HG03039 (cell line): ENCODE measurements around the gene TNRC18.
"Not testable (repeated sequence)": the region's sequence is repeated elsewhere in the genome, so short reads cannot be mapped to it uniquely, and the experiment has no call there.

Source experiments
- ATAC-seq: cut with Tn5 transposase; IDR thresholded peaks from one replicate; pipeline ENCODE4 v1.9.1; 2021; ENCODE audit warnings: mild to moderate bottlenecking, moderate library complexity; ENCODE audit not compliant: unreplicated experiment

The TNRC18 gene

GRCh38 chr7:5377816-5378215 is 45.8 kb downstream of the TNRC18 start:
- no peak for ATAC-seq

DNA sequence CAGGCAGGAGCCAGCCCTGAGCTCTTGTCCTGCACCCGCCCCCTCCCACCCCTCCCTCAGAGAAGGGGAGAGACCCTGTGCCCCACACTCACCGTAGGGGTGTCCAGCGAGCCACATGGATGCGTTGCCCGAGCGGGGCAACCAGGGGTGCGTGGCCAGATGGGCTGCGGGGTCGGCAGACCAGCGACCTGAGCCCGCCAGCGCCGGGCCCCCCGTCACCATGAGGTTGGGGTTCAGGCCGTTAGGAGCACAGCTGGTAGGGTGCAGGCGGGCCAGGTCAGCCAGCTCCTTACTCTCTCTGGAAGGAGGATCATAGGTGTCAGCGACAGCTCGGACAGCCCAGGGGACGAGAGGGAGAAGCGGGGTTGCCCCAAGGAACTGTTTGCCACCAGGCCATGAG is 46.4 kb downstream of the TNRC18 start:
- ATAC-seq = no peak

GRCh38 chr7:5375925-5376324 is 47.7 kb downstream of the TNRC18 start:
- no peak for ATAC-seq

- no peak for ATAC-seq
Observed at GRCh38 chr7:5374464-5374863, 49.2 kb downstream of the TNRC18 start.

GRCh38 chr7:5373300-5373699 is 50.3 kb downstream of the TNRC18 start:
- no peak for ATAC-seq

DNA sequence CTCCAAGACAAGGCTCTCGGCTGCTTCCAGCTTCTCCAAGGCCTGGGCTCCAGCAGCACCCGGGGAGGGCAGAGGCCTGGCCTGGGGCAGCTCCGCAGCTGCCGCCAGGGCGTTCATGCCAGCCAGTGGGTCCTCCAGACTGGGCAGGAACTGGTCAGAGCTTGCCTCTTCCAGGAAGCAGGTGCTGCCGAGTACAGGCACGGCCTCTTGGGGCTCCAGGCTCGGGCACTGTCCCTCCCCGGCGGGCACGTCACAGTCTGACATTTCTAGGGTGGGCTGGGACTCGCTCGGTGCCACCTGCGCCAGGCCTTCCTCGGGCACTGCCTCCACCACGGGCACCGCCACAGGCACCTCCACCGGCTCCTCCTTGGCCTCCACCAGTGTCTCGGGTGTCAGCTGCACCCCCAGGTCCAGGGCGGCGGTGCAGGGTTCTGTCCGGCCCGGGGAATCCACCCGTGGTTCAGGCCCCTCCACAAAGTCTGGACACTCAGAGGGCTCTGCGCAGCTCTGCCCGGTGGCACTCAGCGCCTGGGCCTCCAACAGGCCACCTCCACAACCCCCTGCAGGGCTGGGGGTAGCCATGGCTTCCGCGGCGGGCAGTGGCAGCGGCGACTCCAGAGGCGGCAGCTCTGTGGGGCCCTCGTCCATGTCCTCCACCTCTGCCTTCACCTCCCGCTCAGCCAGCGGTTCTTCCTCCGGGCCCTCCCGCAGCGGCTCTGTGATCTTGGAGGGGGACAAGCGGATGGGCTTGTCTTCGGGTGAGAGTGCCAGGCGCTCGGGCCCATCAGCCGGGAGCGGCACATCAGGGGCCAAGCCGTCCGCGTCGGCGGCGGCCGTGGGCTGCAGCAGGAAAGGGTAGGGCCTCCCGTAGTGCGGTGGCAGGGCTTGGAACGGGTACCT is 52.9 kb downstream of the TNRC18 start:
- no peak for ATAC-seq

DNA sequence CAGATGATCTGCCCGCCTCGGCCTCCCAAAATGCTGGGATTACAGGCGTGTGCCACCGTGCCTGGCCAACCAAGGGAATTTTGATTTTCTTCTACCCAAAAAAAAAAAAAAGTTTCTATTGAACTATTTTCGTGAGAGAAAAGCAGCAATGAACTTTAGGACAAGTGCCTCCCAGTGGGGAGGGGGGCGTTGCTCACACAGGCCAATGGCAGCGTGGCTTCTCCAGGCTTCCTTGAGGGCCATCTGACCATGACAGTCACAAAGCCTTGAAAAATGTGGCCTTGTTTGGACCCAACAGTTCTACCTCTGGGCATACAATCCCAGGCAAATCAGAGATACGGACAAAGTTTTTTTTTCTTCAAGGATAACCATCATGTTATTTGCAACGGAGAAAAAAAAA is 56.0 kb downstream of the TNRC18 start:
- ATAC-seq = no peak

DNA sequence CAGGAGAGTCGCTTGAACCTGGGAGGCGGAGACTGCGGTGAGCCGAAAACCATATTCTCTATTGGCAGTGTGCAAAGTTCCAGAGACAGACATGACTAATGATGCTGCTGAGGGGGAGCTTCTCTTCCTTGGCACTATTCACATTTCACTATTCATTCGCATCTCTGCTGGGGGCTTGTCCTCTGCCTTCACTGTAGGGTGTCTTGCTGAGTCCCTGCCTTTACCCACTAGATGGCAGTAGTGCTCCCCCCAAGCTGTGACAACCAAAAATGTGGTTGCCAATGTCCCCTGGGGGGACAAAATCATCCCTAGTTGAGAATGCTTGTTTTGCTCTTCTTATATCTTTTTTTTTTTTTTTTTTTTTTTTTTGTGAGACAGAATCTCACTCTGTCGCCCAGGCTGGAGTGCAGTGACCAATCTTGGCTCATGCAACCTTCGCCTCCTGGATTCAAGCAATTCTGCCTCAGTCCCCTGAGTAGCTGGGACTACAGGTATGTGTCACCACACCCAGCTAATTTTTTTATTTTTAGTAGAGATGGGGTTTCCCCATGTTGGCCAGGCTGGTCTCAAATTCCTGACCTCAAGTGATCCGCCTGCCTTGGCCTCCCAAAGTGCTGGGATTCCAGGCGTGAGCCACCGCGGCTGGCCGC is 57.5 kb downstream of the TNRC18 start:
- ATAC-seq = not testable (repeated sequence)

DNA sequence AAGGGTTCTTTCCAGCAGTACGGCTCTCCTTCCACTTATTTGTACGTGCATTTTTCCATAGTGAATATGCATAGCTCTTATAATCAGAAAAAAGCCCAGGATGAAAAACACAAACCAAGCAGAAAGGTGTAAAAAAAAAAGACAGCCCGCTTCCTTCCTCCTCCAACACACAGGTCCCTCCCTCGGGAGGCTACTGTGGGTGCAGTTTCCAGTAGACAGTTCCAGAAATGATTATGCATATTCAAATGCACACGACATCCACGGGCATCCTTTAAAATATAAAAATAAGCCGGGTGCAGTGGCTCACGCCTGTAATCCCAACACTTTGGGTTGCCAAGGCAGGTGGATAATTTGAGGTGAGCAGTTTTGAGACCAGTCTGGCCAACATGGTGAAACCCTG is 59.9 kb downstream of the TNRC18 start:
- ATAC-seq = no peak

DNA sequence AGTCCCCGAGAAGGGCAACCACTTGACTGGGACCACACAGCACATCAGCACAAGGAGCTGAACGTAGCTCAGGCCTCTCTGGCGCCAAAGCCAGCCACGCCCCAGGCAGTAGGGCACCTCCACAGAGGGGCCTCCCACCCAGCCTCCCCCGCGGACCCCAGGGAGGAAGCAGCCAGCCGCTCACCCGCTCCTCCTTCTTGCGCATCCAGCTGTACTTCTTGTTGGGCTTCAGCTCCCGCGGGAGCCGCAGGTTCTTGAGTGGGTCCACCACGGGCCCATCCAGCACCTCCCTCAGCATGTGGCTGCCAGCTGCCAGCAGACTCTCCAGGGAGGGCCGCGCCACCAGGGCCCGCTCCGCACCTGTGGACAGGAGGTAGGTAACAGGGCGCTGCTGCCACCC is 61.2 kb downstream of the TNRC18 start:
- no peak for ATAC-seq

GRCh38 chr7:5361446-5362127 is 62.0 kb downstream of the TNRC18 start:
- ATAC-seq = no peak

DNA sequence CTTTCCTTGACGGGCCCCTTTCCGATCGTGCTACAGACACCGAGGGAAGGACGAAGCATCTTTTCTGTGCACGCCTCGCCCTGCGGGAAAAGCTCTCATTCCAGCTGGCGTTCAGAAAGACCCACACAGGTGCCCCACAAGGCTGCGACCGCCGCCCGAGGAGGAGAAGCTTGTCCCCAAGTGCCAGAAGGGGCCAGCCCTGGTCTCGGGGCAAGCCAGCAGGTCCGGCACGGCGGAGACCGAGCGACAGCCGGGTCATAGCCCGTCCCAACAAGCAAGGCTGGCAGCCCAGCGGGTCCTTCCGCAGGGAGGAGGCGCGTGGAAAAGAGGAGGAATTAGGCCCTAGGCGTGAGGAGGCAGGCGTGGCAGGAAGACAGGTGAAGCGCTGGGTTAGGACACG is 62.7 kb downstream of the TNRC18 start:
- ATAC-seq = no peak

DNA sequence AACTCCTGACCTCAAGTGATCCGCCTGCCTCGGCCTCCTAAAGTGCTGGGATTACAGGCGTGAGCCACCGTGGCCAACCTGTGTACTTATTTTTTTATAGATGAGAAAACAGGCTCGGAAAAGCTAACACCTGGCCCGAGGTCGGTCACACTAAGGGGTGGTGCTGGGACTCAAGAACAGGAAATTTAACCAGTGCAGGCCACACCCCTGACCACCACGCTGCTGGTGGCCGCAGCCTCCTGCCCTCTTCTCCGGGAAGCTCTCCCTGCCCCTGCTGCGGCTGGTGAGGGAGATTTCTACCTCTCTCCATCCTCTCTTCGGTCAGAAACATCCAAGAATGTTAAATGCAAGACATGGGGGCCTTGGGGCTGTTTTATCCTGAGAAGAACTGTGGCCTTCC is 63.2 kb downstream of the TNRC18 start:
- ATAC-seq = no peak

- ATAC-seq = not testable (repeated sequence)
Observed at GRCh38 chr7:5360021-5360420, 63.6 kb downstream of the TNRC18 start.

DNA sequence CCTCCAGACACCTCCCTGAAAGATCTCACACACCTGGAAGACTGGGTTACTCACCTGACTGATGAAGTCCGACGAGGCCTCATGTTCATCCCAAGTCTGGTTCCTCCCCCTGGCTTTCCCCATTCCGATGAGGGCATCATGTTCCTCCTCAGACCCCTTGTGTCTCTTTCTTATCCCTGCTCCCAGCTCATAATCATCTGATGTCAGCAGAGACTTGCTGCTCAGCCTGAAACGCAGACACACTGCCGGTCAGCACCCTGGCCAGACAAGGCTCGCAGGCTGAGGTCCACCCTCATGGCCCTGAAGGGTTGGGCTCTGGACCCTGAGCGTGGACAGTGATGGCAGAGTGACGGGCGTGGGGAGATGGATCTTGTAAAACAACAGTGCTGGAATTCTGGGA is 64.3 kb downstream of the TNRC18 start:
- no peak for ATAC-seq

DNA sequence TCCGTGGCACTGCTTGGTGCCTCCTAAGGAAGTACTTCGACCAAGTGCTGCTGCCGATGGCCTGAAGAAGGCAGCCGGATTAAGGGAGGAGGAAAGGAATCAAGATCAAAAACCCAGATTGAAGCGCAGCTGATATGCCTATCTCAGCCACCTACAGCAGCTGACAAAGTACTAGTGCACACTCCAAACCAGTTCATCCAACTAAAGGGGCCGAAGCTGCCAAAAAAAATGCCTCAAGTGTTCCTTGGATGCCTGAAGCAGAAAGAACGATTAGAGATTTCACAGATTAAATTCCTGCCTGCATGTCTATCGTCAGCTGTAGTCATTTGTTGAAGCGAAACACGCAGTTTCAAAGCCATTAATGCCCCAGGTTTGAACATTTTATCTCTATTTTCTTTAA is 65.7 kb downstream of the TNRC18 start:
- ATAC-seq = no peak

DNA sequence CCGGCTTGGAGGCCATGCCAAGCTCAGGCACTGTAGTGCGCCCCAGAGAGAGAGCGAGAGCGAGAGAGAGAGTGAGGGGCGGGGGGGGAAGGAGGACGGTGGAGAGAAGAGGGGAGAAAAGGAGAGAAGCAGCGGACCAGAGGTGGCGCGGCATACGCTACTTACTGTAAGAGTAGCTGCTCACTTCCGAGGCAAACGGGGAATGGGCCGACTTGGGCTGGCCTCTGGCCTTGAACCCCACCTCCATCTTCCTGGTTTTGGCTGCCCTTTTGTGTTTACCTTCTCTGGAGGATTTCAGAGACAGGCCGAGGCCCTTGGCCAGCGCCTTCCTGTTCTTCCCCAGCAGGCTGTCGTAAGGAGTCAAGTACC is 66.9 kb downstream of the TNRC18 start:
- ATAC-seq = no peak

DNA sequence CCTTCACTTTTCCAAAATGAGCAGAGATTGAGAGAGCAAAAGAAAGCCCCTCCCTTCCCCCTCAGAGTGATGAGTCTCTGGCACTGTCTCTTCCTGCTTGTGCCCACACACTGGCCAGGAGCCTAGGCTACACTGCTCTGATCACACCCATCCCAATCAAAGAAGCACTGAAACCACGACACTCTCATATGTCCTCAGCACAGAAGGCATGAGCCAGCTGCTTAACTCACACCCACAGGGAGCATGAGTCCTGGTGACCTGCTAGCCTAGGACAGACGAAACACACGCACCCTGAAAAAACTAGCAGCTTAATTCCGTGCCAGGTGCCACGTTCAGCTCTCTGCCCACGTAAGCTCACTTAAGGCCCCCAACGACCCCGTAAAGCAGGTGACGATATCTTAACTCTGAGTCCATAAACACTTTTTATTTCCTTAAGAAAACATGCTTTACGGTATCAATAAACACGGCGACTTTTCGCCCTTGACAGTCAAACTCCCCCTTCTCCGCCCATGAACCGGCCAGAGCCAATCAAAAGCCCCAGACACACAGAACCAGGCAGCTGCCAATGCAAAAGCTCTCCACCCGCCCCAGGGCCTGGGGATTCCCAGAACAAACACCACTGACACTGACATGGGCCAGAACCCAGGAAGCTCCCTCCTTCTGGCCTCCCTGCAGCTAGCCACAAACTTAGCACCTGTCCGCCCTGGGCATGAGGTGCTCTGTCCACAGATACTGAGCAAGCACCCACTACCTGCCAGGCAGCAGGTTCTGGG is 69.0 kb downstream of the TNRC18 start:
- no peak for ATAC-seq

DNA sequence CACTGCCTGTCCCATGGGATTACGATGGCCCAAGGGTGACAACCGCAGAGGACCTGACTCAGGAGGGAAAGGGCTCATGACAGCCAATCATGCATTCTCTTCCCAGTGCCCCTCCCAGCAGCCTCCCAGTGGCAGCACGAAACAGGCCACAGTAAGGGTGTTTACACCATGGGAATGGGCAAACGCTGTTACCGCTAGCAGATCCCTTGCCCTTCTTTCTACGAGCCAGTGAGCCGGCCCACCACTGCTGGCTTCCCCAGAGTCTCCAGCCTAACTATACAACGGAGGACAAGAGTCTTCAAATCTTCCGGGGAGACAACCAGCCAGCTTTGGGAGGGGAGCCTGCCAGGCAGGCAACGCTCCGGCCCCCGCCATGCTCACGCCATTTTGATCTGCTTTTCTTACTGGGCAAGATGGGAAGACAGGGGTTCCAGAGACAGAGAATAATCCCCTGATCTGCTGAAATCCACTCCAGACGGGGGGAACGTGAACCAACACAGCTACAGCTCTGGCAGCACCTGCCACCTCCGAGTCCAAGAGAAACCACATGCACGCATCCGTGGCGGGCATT is 71.1 kb downstream of the TNRC18 start:
- ATAC-seq = no peak

- no peak for ATAC-seq
Observed at GRCh38 chr7:5351507-5352265, 71.9 kb downstream of the TNRC18 start.
